ENCODE results near the gene PRKAG2. TPM values are rescaled to one million over a fixed set of nuclear protein-coding genes. Genes with fewer than 3 reads are reported as not detected.

Gene PRKAG2
- total and polyA plus RNA-seq, 2 of the 8 experiments (the other 6 are each of a cell fraction or from before 2014, with no cell fraction given), result 7.5 to 18.1 TPM

GRCh38 chr7:151805191-151805590 is 71.7 kb downstream of the PRKAG2 start (continued):
- TF ChIP-seq CHD7 (IDR thresholded peaks at IDR 0.05; ENCODE audit: insufficient replicate concordance, low read length) (no peak), JUND (IDR thresholded peaks at IDR 0.05; ENCODE audit: low read length) (no peak), CEBPB (IDR thresholded peaks at IDR 0.05; ENCODE audit: low read depth, low read length) (no peak), KDM5A (IDR thresholded peaks at IDR 0.05; ENCODE audit: low read length) (no peak), TEAD4 (IDR thresholded peaks at IDR 0.05; ENCODE audit: low read depth, low read length) (no peak), KDM1A (IDR thresholded peaks at IDR 0.05; ENCODE audit: borderline replicate concordance, low read length) (no peak), CBX5 (IDR thresholded peaks at IDR 0.05; ENCODE audit: low read depth, low read length) (no peak), MAFK (IDR thresholded peaks at IDR 0.05; ENCODE audit: low read depth, low read length) (no peak), TCF12 (IDR thresholded peaks at IDR 0.05; ENCODE audit: low read depth, low read length) (no peak), TAF1 (IDR thresholded peaks at IDR 0.05; ENCODE audit: low read depth, low read length) (no peak), RBBP5 (IDR thresholded peaks at IDR 0.05; ENCODE audit: borderline replicate concordance, low read depth, low read length) (no peak), NANOG (IDR thresholded peaks at IDR 0.05; ENCODE audit: insufficient read depth, low read depth, low read length, poor library complexity, severe bottlenecking) (no peak), CTBP2 (IDR thresholded peaks at IDR 0.05; ENCODE audit: borderline replicate concordance, insufficient read depth, insufficient read length, low read length) (no peak)

All from H1 (cell line).